Small intestine (tissue), 7 donors: ENCODE data around the gene MTHFD2L. TPM values are rescaled to one million over a fixed set of nuclear protein-coding genes. Genes with fewer than 3 reads are reported as not detected.

Source experiments
- DNase-seq, 2 donors: peaks; one replicate each; pipeline versions ENCODE4 v3.0.0 to v3.0.0-alpha.2; 2013
- FAIRE-seq: peaks from 2 replicates; lab custom pipeline; 2012; peaks lifted over from hg19 to GRCh38; lab: Jason Lieb, UNC
- H3K27ac ChIP-seq, 3 donors: one replicate each; pipeline ENCODE4 v1.5.1; 2013; ENCODE audit warnings: low read length in 2 of 3, mild to moderate bottlenecking in 2 of 3, control low read depth in 1 of 3, inconsistent platforms in 1 of 3, low read depth in 1 of 3, moderate library complexity in 1 of 3
- H3K27me3 ChIP-seq, 3 donors: one replicate each; pipeline ENCODE4 v1.6.1; 2013; ENCODE audit warnings: low read length in 3 of 3, inconsistent platforms in 1 of 3; ENCODE audit not compliant: control insufficient read depth in 3 of 3, insufficient read depth in 3 of 3
- H3K36me3 ChIP-seq, 3 donors: one replicate each; pipeline ENCODE4 v1.6.1; 2013; ENCODE audit warnings: low read length in 3 of 3, inconsistent platforms in 1 of 3, low read depth in 1 of 3, mild to moderate bottlenecking in 1 of 3, moderate library complexity in 1 of 3; ENCODE audit not compliant: control insufficient read depth in 3 of 3, insufficient read depth in 2 of 3
- H3K4me1 ChIP-seq, 3 donors: one replicate each; pipeline ENCODE4 v1.6.1; 2013; ENCODE audit warnings: low read length in 2 of 3, inconsistent platforms in 1 of 3, low read depth in 1 of 3, mild to moderate bottlenecking in 1 of 3, moderate library complexity in 1 of 3; ENCODE audit not compliant: control insufficient read depth in 3 of 3, insufficient read depth in 2 of 3
- H3K4me3 ChIP-seq, 3 donors: one replicate each; pipeline ENCODE4 v1.5.1; 2013; ENCODE audit warnings: low read length in 3 of 3, control low read depth in 1 of 3, inconsistent platforms in 1 of 3, low read depth in 1 of 3, mild to moderate bottlenecking in 1 of 3, moderate library complexity in 1 of 3
- H3K9me3 ChIP-seq, 2 donors: one replicate each; pipeline ENCODE4 v1.6.1; 2013; ENCODE audit warnings: low read depth in 1 of 2, low read length in 1 of 2; ENCODE audit not compliant: control insufficient read depth in 2 of 2, insufficient read depth in 1 of 2
- WGBS, 3 donors: extraction: QIAGEN DNeasy Blood & Tissue Kit; methylation state at CpG; one replicate each; pipeline ENCODE4 v1.1.7; 2013; 5-methylcytosine and 5-hydroxymethylcytosine counted together
- polyA plus RNA-seq, 4 donors: library from polyadenylated mRNA; stranded (reverse) in 3 of 4; unstranded in 1 of 4; fragments of 200-250 nt in 3 of 4; fragments of 120-200 nt in 1 of 4; gene quantifications; one replicate each; pipeline versions ENCODE4 v1.2.1 to v1.2.3, GENCODE V29; 2013
- donor health status: healthy with polysubstance abuse.
- donor health status: control.
- donor health status: control.
- donor health status: Bipolar disorder and iron deficiency.
- donor health status: healthy.

MTHFD2L gene
- polyA plus RNA-seq, 4 donors, result 4.1 to 14.7 (median 6.6) TPM

- H3K4me1 ChIP-seq, result no peaks in the 10 kb centered on the region
- DNase-seq (no peak), FAIRE-seq (no peak)
- no peaks in the 10 kb centered on the region for H3K27me3 ChIP-seq
- H3K9me3 ChIP-seq, result peaks cover 0 to 12% of the 10 kb centered on the region in 2 donors
- peaks cover 0 to 5% (median 0%) of the 10 kb centered on the region in 3 donors for H3K36me3 ChIP-seq
- H3K27ac ChIP-seq, result no peak overlapping the region
- WGBS, 3 donors, result 88 to 99% (median 97%) methylated on average over 1 of the region's 1 CpG
- H3K4me3 ChIP-seq, result no peak overlapping the region
These were observed 96.5 kb downstream of the MTHFD2L start for GRCh38 chr4:74254386-74254785.

GRCh38 chr4:74255096-74255495 lies 97.2 kb downstream of the MTHFD2L start:
- no peaks in the 10 kb centered on the region for H3K27me3 ChIP-seq
- no peak overlapping the region for H3K4me3 ChIP-seq
- H3K36me3 ChIP-seq, result peaks cover 0 to 5% (median 0%) of the 10 kb centered on the region in 3 donors
- FAIRE-seq (no peak), DNase-seq (no peak)
- 78 to 89% (median 84%) methylated on average over 1 of the region's 1 CpG for WGBS, 3 donors
- H3K27ac ChIP-seq, result no peak overlapping the region
- no peaks in the 10 kb centered on the region for H3K4me1 ChIP-seq
- H3K9me3 ChIP-seq, result peaks cover 0 to 12% of the 10 kb centered on the region in 2 donors

- H3K4me3 ChIP-seq, result no peak overlapping the region
- 14 to 65% (median 44%) methylated on average over 1 of the region's 1 CpG for WGBS, 3 donors
- no peaks in the 10 kb centered on the region for H3K27me3 ChIP-seq
- DNase-seq (no peak), FAIRE-seq (no peak)
- H3K36me3 ChIP-seq, result no peaks in the 10 kb centered on the region
- H3K9me3 ChIP-seq, result no peaks in the 10 kb centered on the region
- no peak overlapping the region for H3K27ac ChIP-seq
- no peaks in the 10 kb centered on the region for H3K4me1 ChIP-seq
These were observed 101.0 kb downstream of the MTHFD2L start for GRCh38 chr4:74258963-74259362.

GRCh38 chr4:74260036-74260435 lies 102.1 kb downstream of the MTHFD2L start:
- H3K27ac ChIP-seq, result no peak overlapping the region
- no peak for FAIRE-seq
- DNase-seq, result no peak
- no peaks in the 10 kb centered on the region for H3K4me1 ChIP-seq
- WGBS, 3 donors, result 78 to 90% (median 84%) methylated on average over 1 of the region's 1 CpG
- no peak overlapping the region for H3K4me3 ChIP-seq
- no peaks in the 10 kb centered on the region for H3K36me3 ChIP-seq
- no peaks in the 10 kb centered on the region for H3K27me3 ChIP-seq
- no peaks in the 10 kb centered on the region for H3K9me3 ChIP-seq

- DNase-seq (no peak), FAIRE-seq (no peak)
- H3K36me3 ChIP-seq, result no peaks in the 10 kb centered on the region
- H3K27me3 ChIP-seq, result no peaks in the 10 kb centered on the region
- no peaks in the 10 kb centered on the region for H3K4me1 ChIP-seq
- H3K4me3 ChIP-seq, result no peak overlapping the region
- H3K9me3 ChIP-seq, result no peaks in the 10 kb centered on the region
- H3K27ac ChIP-seq, result no peak overlapping the region
These were observed 104.6 kb downstream of the MTHFD2L start for GRCh38 chr4:74262522-74262921.

GRCh38 chr4:74263551-74263950 lies 105.6 kb downstream of the MTHFD2L start:
- Histone ChIP-seq H3K9me3 (no peaks in the 10 kb centered on the region), H3K27me3 (no peaks in the 10 kb centered on the region), H3K4me1 (no peaks in the 10 kb centered on the region), H3K36me3 (no peaks in the 10 kb centered on the region), H3K27ac (no peak overlapping the region), H3K4me3 (no peak overlapping the region)
- no peak for FAIRE-seq
- no peak for DNase-seq

- DNase-seq, result no peak
- H3K4me1 ChIP-seq, result no peaks in the 10 kb centered on the region
- no peaks in the 10 kb centered on the region for H3K36me3 ChIP-seq
- no peak for FAIRE-seq
- H3K27me3 ChIP-seq, result no peaks in the 10 kb centered on the region
- H3K9me3 ChIP-seq, result no peaks in the 10 kb centered on the region
- H3K4me3 ChIP-seq, result no peak overlapping the region
- no peak overlapping the region for H3K27ac ChIP-seq
These were observed 108.2 kb downstream of the MTHFD2L start for GRCh38 chr4:74266081-74266480.

- Histone ChIP-seq H3K9me3 (no peaks in the 10 kb centered on the region), H3K27me3 (no peaks in the 10 kb centered on the region), H3K4me1 (no peaks in the 10 kb centered on the region), H3K4me3 (no peak overlapping the region), H3K36me3 (no peaks in the 10 kb centered on the region), H3K27ac (no peak overlapping the region)
- FAIRE-seq (no peak), DNase-seq (no peak)
These were observed 110.2 kb downstream of the MTHFD2L start for GRCh38 chr4:74267998-74268606.

GRCh38 chr4:74268643-74269042 lies 110.7 kb downstream of the MTHFD2L start:
- Histone ChIP-seq H3K36me3 (no peaks in the 10 kb centered on the region), H3K4me3 (no peak overlapping the region), H3K27ac (no peak overlapping the region), H3K4me1 (no peaks in the 10 kb centered on the region), H3K9me3 (no peaks in the 10 kb centered on the region), H3K27me3 (no peaks in the 10 kb centered on the region)
- DNase-seq, result no peak
- WGBS, 3 donors, result 87 to 94% (median 90%) methylated on average over 2 of the region's 2 CpGs
- no peak for FAIRE-seq
